GM10248 (cell line): Measurements from ENCODE around the gene NFIX.
A peak's percentile ranks its signal among the peaks of the same experiment; 100 is the strongest.

ENCODE experiments used
- CTCF ChIA-PET: fragments of 300-600 bp; sonication (Branson Sonifier 250); formaldehyde crosslinking; extraction: SDS; loops from one replicate; lab custom pipeline; 2021; ENCODE audit warnings: antibody characterized with exemption; lab: Yijun Ruan, JAX
- POLR2A ChIA-PET: fragments of 350-650 bp; sonication (Branson Sonifier 250); formaldehyde crosslinking; extraction: SDS; loops from one replicate; lab custom pipeline; 2020; ENCODE audit warnings: antibody characterized with exemption; lab: Yijun Ruan, JAX
- DNase-seq: peaks from one replicate; pipeline ENCODE4 v3.0.0; 2012; ENCODE audit errors: extremely low spot score
- CTCF ChIP-seq: IDR thresholded peaks from 2 replicates; pipeline ENCODE4 v1.5.1; 2012; ENCODE audit warnings: mild to moderate bottlenecking, low read depth; ENCODE audit errors: extremely low read depth, missing control alignments, control extremely low read depth

Gene NFIX

GRCh38 chr19:13027557-13027956, 32.3 kb downstream of the NFIX start:
- no peak for DNase-seq
- POLR2A ChIA-PET: no interaction called here
- CTCF ChIA-PET: interaction anchor here (1.0 to 8.6 kb wide), 5 partner anchors 33 to 66 kb away, joined by 3 to 98 read pairs (median 14); no protein-coding TSS in a partner anchor
- TF ChIP-seq CTCF: no peak

- POLR2A ChIA-PET: no interaction called here
Observed at GRCh38 chr19:13028027-13028426, 32.8 kb downstream of the NFIX start.

GRCh38 chr19:13029301-13029880, 34.1 kb downstream of the NFIX start:
- POLR2A ChIA-PET: no interaction called here
- TF ChIP-seq CTCF: no peak
- no peak for DNase-seq
- CTCF ChIA-PET: interaction anchor here (0.8 to 8.6 kb wide), 15 partner anchors 8 to 64 kb away, joined by 3 to 98 read pairs (median 7); no protein-coding TSS in a partner anchor

More at GRCh38 chr19:13028027-13028426, 32.8 kb downstream of the NFIX start:
- TF ChIP-seq CTCF: no peak
- CTCF ChIA-PET: interaction anchor here (0.9 to 8.6 kb wide), 8 partner anchors 13 to 66 kb away, joined by 3 to 98 read pairs (median 6); no protein-coding TSS in a partner anchor
- no peak for DNase-seq

- ChIA-PET CTCF (interaction anchor here (0.7 to 8.6 kb wide), 14 partner anchors 8 to 64 kb away, joined by 3 to 98 read pairs (median 8); no protein-coding TSS in a partner anchor), POLR2A (no interaction called here)
- DNase-seq: no peak
- peak; percentile 61 for TF ChIP-seq CTCF
Observed at GRCh38 chr19:13029893-13030292, 34.6 kb downstream of the NFIX start.

- no peak for DNase-seq
- POLR2A ChIA-PET: no interaction called here
Observed at GRCh38 chr19:13031917-13032623, 36.8 kb downstream of the NFIX start.

GRCh38 chr19:13032837-13033236, 37.6 kb downstream of the NFIX start:
- no peak for DNase-seq
- ChIA-PET POLR2A (interaction anchor here (0.6 kb wide), 1 partner anchor 33 kb away, joined by 3 read pairs; no protein-coding TSS in a partner anchor), CTCF (interaction anchor here (0.8 to 8.6 kb wide), 13 partner anchors 11 to 67 kb away, joined by 3 to 98 read pairs (median 7); no protein-coding TSS in a partner anchor)
- no peak for TF ChIP-seq CTCF

More at GRCh38 chr19:13031917-13032623, 36.8 kb downstream of the NFIX start:
- CTCF ChIA-PET: interaction anchor here (0.9 to 8.6 kb wide), 8 partner anchors 8 to 66 kb away, joined by 3 to 98 read pairs (median 16); no protein-coding TSS in a partner anchor
- TF ChIP-seq CTCF: no peak
